Measurements from ENCODE around the gene FAIM2.

DNA sequence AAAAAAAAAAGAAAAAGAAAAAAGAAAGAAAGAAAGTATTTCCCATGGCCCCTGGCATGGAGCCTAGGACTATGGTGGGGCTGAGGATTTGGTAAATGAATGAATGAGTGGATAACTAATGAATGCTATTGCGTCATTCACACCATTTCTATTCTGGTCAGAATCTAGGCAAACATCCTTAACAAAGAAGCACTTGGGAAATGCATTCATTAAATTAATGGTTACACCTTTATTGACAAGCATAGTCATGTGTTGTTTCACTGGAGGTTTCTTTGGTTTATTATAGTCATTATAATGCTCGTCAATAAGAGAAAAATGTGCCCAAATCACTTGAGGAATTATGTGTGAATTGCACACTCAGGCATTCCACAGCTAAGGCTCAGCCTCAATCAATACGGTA lies 33.2 kb upstream of the FAIM2 start:
- TF ChIP-seq, protein P1, sequence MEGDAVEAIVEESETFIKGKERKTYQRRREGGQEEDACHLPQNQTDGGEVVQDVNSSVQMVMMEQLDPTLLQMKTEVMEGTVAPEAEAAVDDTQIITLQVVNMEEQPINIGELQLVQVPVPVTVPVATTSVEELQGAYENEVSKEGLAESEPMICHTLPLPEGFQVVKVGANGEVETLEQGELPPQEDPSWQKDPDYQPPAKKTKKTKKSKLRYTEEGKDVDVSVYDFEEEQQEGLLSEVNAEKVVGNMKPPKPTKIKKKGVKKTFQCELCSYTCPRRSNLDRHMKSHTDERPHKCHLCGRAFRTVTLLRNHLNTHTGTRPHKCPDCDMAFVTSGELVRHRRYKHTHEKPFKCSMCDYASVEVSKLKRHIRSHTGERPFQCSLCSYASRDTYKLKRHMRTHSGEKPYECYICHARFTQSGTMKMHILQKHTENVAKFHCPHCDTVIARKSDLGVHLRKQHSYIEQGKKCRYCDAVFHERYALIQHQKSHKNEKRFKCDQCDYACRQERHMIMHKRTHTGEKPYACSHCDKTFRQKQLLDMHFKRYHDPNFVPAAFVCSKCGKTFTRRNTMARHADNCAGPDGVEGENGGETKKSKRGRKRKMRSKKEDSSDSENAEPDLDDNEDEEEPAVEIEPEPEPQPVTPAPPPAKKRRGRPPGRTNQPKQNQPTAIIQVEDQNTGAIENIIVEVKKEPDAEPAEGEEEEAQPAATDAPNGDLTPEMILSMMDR (IDR thresholded peaks at IDR 0.05), result no peak
- no peak for TF ChIP-seq POLR2A (IDR thresholded peaks at IDR 0.05)

All from heart left ventricle (tissue), 13 donors.